Measurements from ENCODE around the gene DDHD1. TPM values are rescaled to one million over a fixed set of nuclear protein-coding genes. Genes with fewer than 3 reads are reported as not detected.
"Not testable (repeated sequence)": the region's sequence is repeated elsewhere in the genome, so short reads cannot be mapped to it uniquely, and the experiment has no call there.

DDHD1 gene
- polyA plus RNA-seq, 4 donors, result 0.54 to 9.4 (median 1.6) TPM

- Histone ChIP-seq H3K4me1 (ENCODE audit: control insufficient read depth in 3 of 3, insufficient read depth in 2 of 3, low read depth in 1 of 3, low read length in 2 of 3) (peaks cover 0 to 4% (median 0%) of the 10 kb centered on the region in 3 donors), H3K27ac (ENCODE audit: low read depth in 1 of 3, low read length in 2 of 3) (peak overlapping the region in 2 of 3 donors; percentile 5 to 61), H3K27me3 (ENCODE audit: control insufficient read depth in 3 of 3, insufficient read depth in 3 of 3, low read length in 3 of 3) (no peaks in the 10 kb centered on the region), H3K36me3 (ENCODE audit: control insufficient read depth in 3 of 3, insufficient read depth in 2 of 3, low read depth in 1 of 3, low read length in 3 of 3) (no peaks in the 10 kb centered on the region), H3K9me3 (ENCODE audit: control insufficient read depth in 2 of 2, insufficient read depth in 1 of 2, low read depth in 1 of 2, low read length in 1 of 2) (peaks cover 0 to 22% of the 10 kb centered on the region in 2 donors), H3K4me3 (ENCODE audit: low read depth in 1 of 3, low read length in 3 of 3) (no peak overlapping the region)
- no peak for DNase-seq
- FAIRE-seq, result no peak
- WGBS, 3 donors, result 71 to 88% (median 74%) methylated on average over 10 of the region's 10 CpGs
Observed at GRCh38 chr14:53108292-53109104, 44.6 kb downstream of the DDHD1 start.

GRCh38 chr14:53106768-53107167 lies 46.4 kb downstream of the DDHD1 start:
- Histone ChIP-seq H3K4me3 (ENCODE audit: low read depth in 1 of 3, low read length in 3 of 3) (no peak overlapping the region), H3K4me1 (ENCODE audit: control insufficient read depth in 3 of 3, insufficient read depth in 2 of 3, low read depth in 1 of 3, low read length in 2 of 3) (peaks cover 0 to 4% (median 0%) of the 10 kb centered on the region in 3 donors), H3K9me3 (ENCODE audit: control insufficient read depth in 2 of 2, insufficient read depth in 1 of 2, low read depth in 1 of 2, low read length in 1 of 2) (peaks cover 0 to 22% of the 10 kb centered on the region in 2 donors), H3K27ac (ENCODE audit: low read depth in 1 of 3, low read length in 2 of 3) (no peak overlapping the region), H3K36me3 (ENCODE audit: control insufficient read depth in 3 of 3, insufficient read depth in 2 of 3, low read depth in 1 of 3, low read length in 3 of 3) (no peaks in the 10 kb centered on the region), H3K27me3 (ENCODE audit: control insufficient read depth in 3 of 3, insufficient read depth in 3 of 3, low read length in 3 of 3) (no peaks in the 10 kb centered on the region)
- 91 to 98% (median 93%) methylated on average over 1 of the region's 1 CpG for WGBS, 3 donors
- no peak for DNase-seq
- FAIRE-seq, result no peak

- Histone ChIP-seq H3K36me3 (ENCODE audit: control insufficient read depth in 3 of 3, insufficient read depth in 2 of 3, low read depth in 1 of 3, low read length in 3 of 3) (peaks cover 0 to 3% (median 0%) of the 10 kb centered on the region in 3 donors), H3K4me1 (ENCODE audit: control insufficient read depth in 3 of 3, insufficient read depth in 2 of 3, low read depth in 1 of 3, low read length in 2 of 3) (no peaks in the 10 kb centered on the region), H3K4me3 (ENCODE audit: low read depth in 1 of 3, low read length in 3 of 3) (no peak overlapping the region), H3K27me3 (ENCODE audit: control insufficient read depth in 3 of 3, insufficient read depth in 3 of 3, low read length in 3 of 3) (no peaks in the 10 kb centered on the region), H3K9me3 (ENCODE audit: control insufficient read depth in 2 of 2, insufficient read depth in 1 of 2, low read depth in 1 of 2, low read length in 1 of 2) (peaks cover 0 to 19% of the 10 kb centered on the region in 2 donors), H3K27ac (ENCODE audit: low read depth in 1 of 3, low read length in 2 of 3) (no peak overlapping the region)
- DNase-seq, result no peak
- WGBS, 3 donors, result 85 to 90% (median 86%) methylated on average over 5 of the region's 5 CpGs
- FAIRE-seq, result no peak
Observed at GRCh38 chr14:53103636-53104340, 49.3 kb downstream of the DDHD1 start.

- Histone ChIP-seq H3K27me3 (ENCODE audit: control insufficient read depth in 3 of 3, insufficient read depth in 3 of 3, low read length in 3 of 3) (no peaks in the 10 kb centered on the region), H3K4me3 (ENCODE audit: low read depth in 1 of 3, low read length in 3 of 3) (no peak overlapping the region), H3K4me1 (ENCODE audit: control insufficient read depth in 3 of 3, insufficient read depth in 2 of 3, low read depth in 1 of 3, low read length in 2 of 3) (no peaks in the 10 kb centered on the region), H3K9me3 (ENCODE audit: control insufficient read depth in 2 of 2, insufficient read depth in 1 of 2, low read depth in 1 of 2, low read length in 1 of 2) (no peaks in the 10 kb centered on the region), H3K36me3 (ENCODE audit: control insufficient read depth in 3 of 3, insufficient read depth in 2 of 3, low read depth in 1 of 3, low read length in 3 of 3) (no peaks in the 10 kb centered on the region), H3K27ac (ENCODE audit: low read depth in 1 of 3, low read length in 2 of 3) (no peak overlapping the region)
- no peak for DNase-seq
- 92 to 100% (median 99%) methylated on average over 1 of the region's 1 CpG for WGBS, 3 donors
- FAIRE-seq, result peak; percentile 59
Observed at GRCh38 chr14:53093206-53093605, 59.9 kb downstream of the DDHD1 start.

GRCh38 chr14:53090853-53091252 lies 62.3 kb downstream of the DDHD1 start:
- no peak overlapping the region for H3K27ac ChIP-seq (ENCODE audit: low read depth in 1 of 3, low read length in 2 of 3)
- no peaks in the 10 kb centered on the region for H3K36me3 ChIP-seq (ENCODE audit: control insufficient read depth in 3 of 3, insufficient read depth in 2 of 3, low read depth in 1 of 3, low read length in 3 of 3)
- H3K4me1 ChIP-seq (ENCODE audit: control insufficient read depth in 3 of 3, insufficient read depth in 2 of 3, low read depth in 1 of 3, low read length in 2 of 3), result no peaks in the 10 kb centered on the region
- 80 to 93% (median 91%) methylated on average over 2 of the region's 2 CpGs for WGBS, 3 donors
- H3K4me3 ChIP-seq (ENCODE audit: low read depth in 1 of 3, low read length in 3 of 3), result no peak overlapping the region
- H3K9me3 ChIP-seq (ENCODE audit: control insufficient read depth in 2 of 2, insufficient read depth in 1 of 2, low read depth in 1 of 2, low read length in 1 of 2), result no peaks in the 10 kb centered on the region
- no peaks in the 10 kb centered on the region for H3K27me3 ChIP-seq (ENCODE audit: control insufficient read depth in 3 of 3, insufficient read depth in 3 of 3, low read length in 3 of 3)
- FAIRE-seq, result no peak
- DNase-seq, result no peak

- H3K4me1 ChIP-seq (ENCODE audit: control insufficient read depth in 3 of 3, insufficient read depth in 2 of 3, low read depth in 1 of 3, low read length in 2 of 3); FAIRE-seq; H3K9me3 ChIP-seq (ENCODE audit: control insufficient read depth in 2 of 2, insufficient read depth in 1 of 2, low read depth in 1 of 2, low read length in 1 of 2); DNase-seq; H3K36me3 ChIP-seq (ENCODE audit: control insufficient read depth in 3 of 3, insufficient read depth in 2 of 3, low read depth in 1 of 3, low read length in 3 of 3); H3K27ac ChIP-seq (ENCODE audit: low read depth in 1 of 3, low read length in 2 of 3); H3K4me3 ChIP-seq (ENCODE audit: low read depth in 1 of 3, low read length in 3 of 3); H3K27me3 ChIP-seq (ENCODE audit: control insufficient read depth in 3 of 3, insufficient read depth in 3 of 3, low read length in 3 of 3): not testable (repeated sequence)
- 93 to 97% (median 95%) methylated on average over 7 of the region's 7 CpGs for WGBS, 3 donors
Observed at GRCh38 chr14:53084954-53085353, 68.2 kb downstream of the DDHD1 start.

GRCh38 chr14:53064475-53064874 lies 88.6 kb downstream of the DDHD1 start:
- DNase-seq (no peak), FAIRE-seq (no peak)
- Histone ChIP-seq H3K4me3 (ENCODE audit: low read depth in 1 of 3, low read length in 3 of 3) (no peak overlapping the region), H3K27me3 (ENCODE audit: control insufficient read depth in 3 of 3, insufficient read depth in 3 of 3, low read length in 3 of 3) (no peaks in the 10 kb centered on the region), H3K36me3 (ENCODE audit: control insufficient read depth in 3 of 3, insufficient read depth in 2 of 3, low read depth in 1 of 3, low read length in 3 of 3) (peaks cover 0 to 3% (median 0%) of the 10 kb centered on the region in 3 donors), H3K27ac (ENCODE audit: low read depth in 1 of 3, low read length in 2 of 3) (no peak overlapping the region), H3K9me3 (ENCODE audit: control insufficient read depth in 2 of 2, insufficient read depth in 1 of 2, low read depth in 1 of 2, low read length in 1 of 2) (no peaks in the 10 kb centered on the region), H3K4me1 (ENCODE audit: control insufficient read depth in 3 of 3, insufficient read depth in 2 of 3, low read depth in 1 of 3, low read length in 2 of 3) (no peaks in the 10 kb centered on the region)
- 45 to 95% (median 60%) methylated on average over 1 of the region's 1 CpG for WGBS, 3 donors

GRCh38 chr14:53062856-53063255 lies 90.3 kb downstream of the DDHD1 start:
- no peak overlapping the region for H3K27ac ChIP-seq (ENCODE audit: low read depth in 1 of 3, low read length in 2 of 3)
- no peak overlapping the region for H3K4me3 ChIP-seq (ENCODE audit: low read depth in 1 of 3, low read length in 3 of 3)
- H3K9me3 ChIP-seq (ENCODE audit: control insufficient read depth in 2 of 2, insufficient read depth in 1 of 2, low read depth in 1 of 2, low read length in 1 of 2), result no peaks in the 10 kb centered on the region
- 39 to 53% (median 48%) methylated on average over 8 of the region's 8 CpGs for WGBS, 3 donors
- H3K4me1 ChIP-seq (ENCODE audit: control insufficient read depth in 3 of 3, insufficient read depth in 2 of 3, low read depth in 1 of 3, low read length in 2 of 3), result no peaks in the 10 kb centered on the region
- no peaks in the 10 kb centered on the region for H3K27me3 ChIP-seq (ENCODE audit: control insufficient read depth in 3 of 3, insufficient read depth in 3 of 3, low read length in 3 of 3)
- FAIRE-seq (no peak), DNase-seq (peak; percentile 31 to 49)
- H3K36me3 ChIP-seq (ENCODE audit: control insufficient read depth in 3 of 3, insufficient read depth in 2 of 3, low read depth in 1 of 3, low read length in 3 of 3), result peaks cover 0 to 3% (median 0%) of the 10 kb centered on the region in 3 donors
